Stimulated activated naive CD8-positive, alpha-beta T cell treated with anti-CD3 and anti-CD28 coated beads, Interleukin-15, amount 100 ng/mL, for 72 hours (primary cell): Measurements from ENCODE around the gene CLEC20A.

Experiments used
- ATAC-seq: fragments of 150-1000 bp; cut with Tn5 transposase; 2 replicates; pipeline ENCODE4 v1.10.0; 2021; ENCODE audit warnings: mild to moderate bottlenecking, moderate library complexity
- DNase-seq, 2 donors: peaks; one replicate each; pipeline ENCODE4 v3.0.0; 2021 to 2022
- H3K27ac Mint-ChIP-seq, 2 donors: one replicate each; pipeline ENCODE4 v1.8.0; 2022; ENCODE audit warnings: mild to moderate bottlenecking in 2 of 2, mixed read lengths in 2 of 2, moderate library complexity in 2 of 2
- H3K27me3 Mint-ChIP-seq: one replicate; pipeline ENCODE4 v1.8.0; 2022; ENCODE audit warnings: mixed read lengths
- H3K4me1 Mint-ChIP-seq: one replicate; pipeline ENCODE4 v1.8.0; 2022; ENCODE audit warnings: mild to moderate bottlenecking, mixed read lengths
- H3K4me3 Mint-ChIP-seq, 2 donors: one replicate each; pipeline ENCODE4 v1.8.0; 2022; ENCODE audit warnings: mild to moderate bottlenecking in 2 of 2, mixed read lengths in 2 of 2, moderate library complexity in 1 of 2
- H3K9me3 Mint-ChIP-seq, 2 donors: one replicate each; pipeline ENCODE4 v1.8.0; 2022; ENCODE audit warnings: mixed read lengths in 2 of 2

CLEC20A gene

GRCh38 chr1:178533121-178533946, 36.6 kb upstream of the CLEC20A start:
- Mint-ChIP-seq H3K4me1 (peaks cover 7% of the 10 kb centered on the region), H3K27me3 (peaks cover 8% of the 10 kb centered on the region), H3K9me3 (no peaks in the 10 kb centered on the region), H3K27ac (no peak overlapping the region), H3K4me3 (no peak overlapping the region)
- no peak for ATAC-seq
- DNase-seq: no peak

DNA sequence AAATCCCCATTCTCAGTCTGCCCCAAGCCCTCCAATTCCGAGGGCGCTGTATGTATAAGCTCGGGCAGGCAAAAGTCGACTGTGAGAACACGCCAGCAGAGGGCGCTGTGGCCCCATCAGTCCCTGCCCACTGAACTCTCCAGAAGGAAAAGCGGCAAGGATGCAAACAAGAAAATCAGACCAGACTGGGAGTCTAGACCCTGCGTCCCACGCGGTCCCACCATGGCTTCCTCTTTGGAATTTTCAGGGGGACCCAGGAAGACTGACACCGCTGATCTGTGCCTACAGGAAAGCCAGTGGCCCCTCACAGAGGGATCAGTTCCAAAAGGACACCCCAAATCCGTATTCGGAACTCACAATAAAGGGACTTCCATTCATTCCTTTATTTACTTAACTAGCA, 35.6 kb upstream of the CLEC20A start:
- peak; percentile 78 for ATAC-seq
- H3K4me1 Mint-ChIP-seq: peaks cover 7% of the 10 kb centered on the region
- H3K9me3 Mint-ChIP-seq: no peaks in the 10 kb centered on the region
- DNase-seq: peak; percentile 63 to 71
- peak overlapping the region; percentile 19 to 28 for H3K27ac Mint-ChIP-seq
- peaks cover 8% of the 10 kb centered on the region for H3K27me3 Mint-ChIP-seq
- peak overlapping the region in 1 of 2 donors; percentile 17 for H3K4me3 Mint-ChIP-seq

DNA sequence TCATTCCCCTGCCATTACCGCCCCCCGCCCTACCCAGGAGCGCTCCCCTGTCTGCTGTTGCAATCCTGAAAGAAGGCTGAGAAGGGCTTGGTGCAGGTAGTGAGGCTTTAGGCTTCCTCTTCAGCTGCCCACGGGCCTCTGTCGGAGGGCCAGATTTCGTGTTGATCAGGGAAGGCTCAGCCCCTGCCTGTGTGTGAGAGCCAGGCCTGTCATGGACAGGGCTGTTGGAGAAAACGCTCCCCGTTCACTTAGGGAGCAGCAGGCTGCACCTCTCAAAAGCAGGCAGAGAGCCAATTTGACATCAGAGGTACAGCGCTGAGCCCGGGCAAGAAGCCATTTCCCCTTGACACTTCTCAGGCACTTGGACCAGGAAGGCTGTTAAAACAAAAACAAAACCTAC, 35.1 kb upstream of the CLEC20A start:
- H3K27me3 Mint-ChIP-seq: peaks cover 8% of the 10 kb centered on the region
- H3K4me3 Mint-ChIP-seq: no peak overlapping the region
- peaks cover 7% of the 10 kb centered on the region for H3K4me1 Mint-ChIP-seq
- no peak for DNase-seq
- no peak overlapping the region for H3K27ac Mint-ChIP-seq
- peak; percentile 8 for ATAC-seq
- H3K9me3 Mint-ChIP-seq: no peaks in the 10 kb centered on the region

DNA sequence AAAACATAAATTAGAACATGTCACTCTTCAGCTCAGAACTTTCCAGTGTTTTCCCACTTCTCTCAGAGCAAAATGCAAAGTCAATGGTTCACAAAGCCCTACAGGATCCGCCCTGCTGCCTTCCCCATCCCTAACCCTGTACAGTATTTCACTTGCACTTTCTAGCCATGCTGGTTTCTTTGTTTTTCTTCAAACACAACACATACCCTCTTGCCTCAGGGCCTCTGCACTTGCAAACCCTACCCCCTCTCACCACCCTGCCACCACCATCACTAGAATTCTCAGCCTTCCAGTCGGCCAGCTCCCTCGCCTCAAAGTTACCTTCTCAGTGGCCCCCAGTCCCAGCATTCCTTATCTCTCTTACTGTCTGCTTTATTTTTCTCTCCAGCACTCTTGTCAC, 33.7 kb upstream of the CLEC20A start:
- H3K27ac Mint-ChIP-seq: no peak overlapping the region
- DNase-seq (no peak), ATAC-seq (no peak)
- H3K4me3 Mint-ChIP-seq: no peak overlapping the region
- peaks cover 8% of the 10 kb centered on the region for H3K27me3 Mint-ChIP-seq
- H3K4me1 Mint-ChIP-seq: peaks cover 7% of the 10 kb centered on the region
- H3K9me3 Mint-ChIP-seq: peaks cover 0 to under 1% of the 10 kb centered on the region in 2 donors

DNA sequence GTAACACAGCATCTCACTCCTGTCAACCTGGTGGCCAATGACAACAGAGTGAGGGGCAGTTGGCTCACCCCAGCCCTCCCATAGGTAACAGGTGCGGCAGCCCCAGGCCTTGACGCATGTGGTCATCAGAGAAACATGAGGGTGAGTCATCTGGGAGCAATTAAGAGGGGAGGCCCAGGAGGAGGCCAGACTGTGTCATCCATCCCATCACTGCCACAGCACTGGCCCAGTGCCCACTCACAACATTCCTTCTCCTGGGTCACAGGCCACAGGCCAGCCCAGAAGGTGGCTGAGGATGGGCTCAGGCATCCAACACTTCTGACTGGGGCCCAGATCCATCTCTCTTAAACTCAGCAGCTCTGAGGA, 33.3 kb upstream of the CLEC20A start:
- DNase-seq (no peak), ATAC-seq (peak; percentile 8)
- H3K27ac Mint-ChIP-seq: no peak overlapping the region
- H3K4me1 Mint-ChIP-seq: peaks cover 7% of the 10 kb centered on the region
- H3K27me3 Mint-ChIP-seq: peaks cover 8% of the 10 kb centered on the region
- H3K9me3 Mint-ChIP-seq: peaks cover 0 to 6% of the 10 kb centered on the region in 2 donors
- H3K4me3 Mint-ChIP-seq: no peak overlapping the region

DNA sequence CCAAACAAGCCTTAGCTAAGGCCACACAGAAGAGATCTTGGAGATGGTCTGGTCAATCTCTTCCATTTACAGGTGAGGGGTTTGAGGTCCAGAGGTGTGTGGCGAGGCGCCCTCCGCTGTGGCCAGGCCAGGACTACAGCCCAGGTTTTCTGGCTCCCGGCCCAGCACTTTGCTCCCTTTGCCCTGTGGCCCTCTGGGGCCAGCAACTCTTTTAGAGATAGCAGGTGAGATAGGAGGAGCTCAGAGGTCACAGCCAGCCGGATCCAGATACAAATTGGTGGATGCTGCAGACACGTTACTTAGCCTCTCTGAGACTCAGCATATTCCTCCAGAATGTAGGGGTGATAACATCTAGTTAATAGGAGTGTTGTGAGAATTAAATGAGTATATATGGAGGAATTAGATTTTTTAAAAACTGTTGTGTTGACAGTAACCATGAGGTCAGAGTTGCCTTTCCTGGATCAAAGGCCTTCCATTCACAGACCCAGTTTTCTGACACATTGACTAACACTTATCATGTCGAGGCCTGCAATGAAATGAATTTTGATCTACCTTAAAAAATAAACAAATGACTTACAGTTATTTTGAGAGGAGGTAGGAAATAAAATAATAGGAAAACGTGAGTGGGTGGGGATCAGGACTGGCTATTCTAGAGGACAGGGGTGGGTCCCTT, 32.7 kb upstream of the CLEC20A start:
- DNase-seq: no peak
- Mint-ChIP-seq H3K27me3 (peaks cover 8% of the 10 kb centered on the region), H3K9me3 (peaks cover 0 to 10% of the 10 kb centered on the region in 2 donors), H3K4me3 (no peak overlapping the region), H3K4me1 (peaks cover 7% of the 10 kb centered on the region), H3K27ac (no peak overlapping the region)
- no peak for ATAC-seq

- H3K4me1 Mint-ChIP-seq: peaks cover 7% of the 10 kb centered on the region
- H3K9me3 Mint-ChIP-seq: peaks cover 0 to 10% of the 10 kb centered on the region in 2 donors
- DNase-seq (no peak), ATAC-seq (no peak)
- H3K4me3 Mint-ChIP-seq: no peak overlapping the region
- H3K27ac Mint-ChIP-seq: peak overlapping the region in 1 of 2 donors; percentile 64
- peaks cover 8% of the 10 kb centered on the region for H3K27me3 Mint-ChIP-seq
These were observed 32.2 kb upstream of the CLEC20A start for GRCh38 chr1:178528953-178529335.

- DNase-seq: no peak
- Mint-ChIP-seq H3K27me3 (peaks cover 8% of the 10 kb centered on the region), H3K4me1 (peaks cover 7% of the 10 kb centered on the region), H3K27ac (peak overlapping the region in 1 of 2 donors; percentile 64), H3K4me3 (no peak overlapping the region), H3K9me3 (peaks cover 0 to 10% of the 10 kb centered on the region in 2 donors)
- no peak for ATAC-seq
These were observed 31.6 kb upstream of the CLEC20A start for GRCh38 chr1:178528228-178528952.

- H3K4me3 Mint-ChIP-seq: no peak overlapping the region
These were observed 30.4 kb upstream of the CLEC20A start for GRCh38 chr1:178527117-178527516.

DNA sequence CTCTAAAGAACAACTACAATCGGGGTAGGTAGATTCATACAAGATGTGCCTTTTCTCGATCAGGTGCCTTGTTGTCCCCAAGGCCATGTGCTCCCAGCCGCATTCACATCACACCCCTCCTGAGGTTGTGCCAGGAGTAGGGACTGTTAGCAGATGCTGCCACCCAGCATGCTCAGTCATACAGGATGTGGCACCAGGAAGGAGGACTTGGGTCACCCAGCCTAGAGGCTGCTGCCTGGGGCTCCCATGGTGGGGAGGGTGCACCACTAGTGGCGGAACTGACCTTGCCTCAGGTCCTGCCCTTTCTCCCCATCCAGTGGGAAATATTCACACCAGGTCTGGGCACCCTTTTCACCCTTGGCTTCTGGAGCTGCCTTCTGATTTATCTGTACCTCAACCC, 24.5 kb upstream of the CLEC20A start:
- H3K27ac Mint-ChIP-seq: no peak overlapping the region
- H3K9me3 Mint-ChIP-seq: peaks cover 0 to 10% of the 10 kb centered on the region in 2 donors
- ATAC-seq (peak; percentile 54), DNase-seq (no peak)
- H3K4me1 Mint-ChIP-seq: no peaks in the 10 kb centered on the region
- H3K4me3 Mint-ChIP-seq: no peak overlapping the region
- H3K27me3 Mint-ChIP-seq: peaks cover 6% of the 10 kb centered on the region

More at GRCh38 chr1:178527117-178527516, 30.4 kb upstream of the CLEC20A start:
- Mint-ChIP-seq H3K9me3 (peaks cover 0 to 10% of the 10 kb centered on the region in 2 donors), H3K27ac (no peak overlapping the region), H3K27me3 (peaks cover 2% of the 10 kb centered on the region), H3K4me1 (peaks cover 2% of the 10 kb centered on the region)
- DNase-seq (no peak), ATAC-seq (no peak)

DNA sequence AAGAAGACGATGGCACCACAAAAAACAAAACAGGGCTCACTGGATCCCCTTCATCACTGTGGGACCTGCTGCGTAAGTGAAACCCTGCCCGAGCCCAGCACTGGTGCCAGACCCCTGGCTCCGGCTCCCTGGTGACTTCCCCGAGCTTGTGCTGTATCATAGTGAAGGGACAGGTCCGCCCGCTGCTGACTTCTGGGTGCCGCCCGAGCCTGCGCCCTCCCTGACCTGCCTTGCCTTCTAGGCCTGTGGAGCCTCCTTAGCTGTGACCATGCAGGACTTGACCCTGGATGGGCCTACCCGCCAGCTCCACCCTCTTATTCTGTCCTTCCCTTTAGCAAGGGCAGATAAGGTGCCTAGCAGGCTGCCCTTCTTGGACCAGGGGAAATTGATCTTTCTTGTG, 24.0 kb upstream of the CLEC20A start:
- Mint-ChIP-seq H3K27me3 (peaks cover 6% of the 10 kb centered on the region), H3K9me3 (peaks cover 0 to 10% of the 10 kb centered on the region in 2 donors)

DNA sequence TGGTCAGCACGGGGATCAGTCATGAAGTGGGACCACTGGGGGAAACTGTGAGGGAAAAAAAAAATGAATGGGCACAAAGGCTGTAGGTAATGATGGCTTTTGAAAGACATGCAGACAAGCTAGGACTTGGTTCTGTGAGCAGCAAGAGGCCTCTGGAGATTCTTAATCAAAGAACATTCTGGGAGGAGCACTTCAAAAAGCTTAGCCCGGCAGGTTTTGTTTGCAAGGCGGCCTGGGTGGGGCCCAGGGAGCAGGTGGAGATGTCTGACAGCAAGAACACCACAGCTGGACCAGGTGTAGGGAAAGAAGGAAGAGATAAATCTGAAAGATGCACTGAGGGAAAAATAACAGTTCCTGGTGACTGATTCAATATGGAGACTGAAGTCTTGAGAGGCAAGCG, 22.1 kb upstream of the CLEC20A start:
- Mint-ChIP-seq H3K4me1 (no peaks in the 10 kb centered on the region), H3K27me3 (peaks cover 6% of the 10 kb centered on the region), H3K27ac (peak overlapping the region in 1 of 2 donors; percentile 2), H3K9me3 (no peaks in the 10 kb centered on the region), H3K4me3 (no peak overlapping the region)
- DNase-seq (no peak), ATAC-seq (no peak)

More for the DNA sequence above, 24.0 kb upstream of the CLEC20A start:
- peak; percentile 45 for ATAC-seq
- no peak overlapping the region for H3K4me3 Mint-ChIP-seq
- H3K27ac Mint-ChIP-seq: no peak overlapping the region
- no peaks in the 10 kb centered on the region for H3K4me1 Mint-ChIP-seq
- no peak for DNase-seq

- H3K9me3 Mint-ChIP-seq: no peaks in the 10 kb centered on the region
- H3K27me3 Mint-ChIP-seq: peaks cover 6% of the 10 kb centered on the region
- H3K4me3 Mint-ChIP-seq: no peak overlapping the region
- no peak overlapping the region for H3K27ac Mint-ChIP-seq
- ATAC-seq: no peak
- no peak for DNase-seq
- H3K4me1 Mint-ChIP-seq: no peaks in the 10 kb centered on the region
These were observed 19.3 kb upstream of the CLEC20A start for GRCh38 chr1:178516110-178516509.

GRCh38 chr1:178513278-178513983, 16.7 kb upstream of the CLEC20A start:
- H3K27me3 Mint-ChIP-seq: peaks cover 1% of the 10 kb centered on the region
- ATAC-seq: no peak

DNA sequence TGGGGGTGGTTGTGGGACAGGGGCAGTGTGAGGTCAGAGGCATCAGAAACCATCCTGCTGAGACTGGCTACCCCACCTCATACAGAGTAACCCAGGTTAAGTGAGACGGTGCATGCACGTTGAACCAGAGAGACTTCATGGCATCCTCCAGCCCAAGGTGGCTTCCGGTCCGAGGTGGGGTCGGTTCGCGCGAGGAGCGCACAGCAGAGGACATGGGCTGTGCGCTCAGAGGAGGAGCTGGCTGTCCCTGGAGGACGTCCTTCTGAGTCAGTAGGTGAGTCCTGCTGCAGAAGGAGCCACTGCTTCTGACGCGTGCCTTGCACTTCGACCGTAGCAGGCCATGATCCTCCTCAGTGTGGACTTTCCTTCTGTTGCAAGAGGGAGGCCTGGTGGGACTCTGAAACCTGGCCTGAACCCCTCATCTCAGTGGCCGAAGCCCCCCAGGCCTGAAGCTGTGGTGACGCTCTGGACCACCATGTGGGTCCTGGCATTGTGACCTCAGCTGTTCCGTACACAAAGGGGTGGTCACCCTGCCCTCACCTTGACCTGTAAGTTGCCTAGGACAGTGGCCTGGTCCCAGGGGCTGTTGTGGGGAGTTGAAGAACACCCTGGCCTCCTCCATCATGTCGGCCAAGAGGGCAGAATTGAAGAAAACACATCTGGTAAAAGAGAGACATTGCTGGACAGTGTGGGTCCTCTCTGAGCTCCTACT, 16.0 kb upstream of the CLEC20A start, which contains the start of gene TEX35:
TEX35 (plus strand) TSS at position 544 of the 712 bp plus-strand sequence; CDS start at position 624, 80 bp downstream.
- no peaks in the 10 kb centered on the region for H3K9me3 Mint-ChIP-seq
- H3K4me1 Mint-ChIP-seq: no peaks in the 10 kb centered on the region
- DNase-seq (no peak), ATAC-seq (no peak)
- no peak within 1 kb of the TSS for H3K27ac Mint-ChIP-seq
- H3K27me3 Mint-ChIP-seq: no peaks in the 10 kb centered on the region
- no peak within 1 kb of the TSS for H3K4me3 Mint-ChIP-seq

More at GRCh38 chr1:178513278-178513983, 16.7 kb upstream of the CLEC20A start:
- DNase-seq: no peak
- H3K4me1 Mint-ChIP-seq: no peaks in the 10 kb centered on the region
- no peak overlapping the region for H3K4me3 Mint-ChIP-seq
- no peak overlapping the region for H3K27ac Mint-ChIP-seq
- no peaks in the 10 kb centered on the region for H3K9me3 Mint-ChIP-seq
